ENCODE results near the gene DNAH7. TPM values are rescaled to one million over a fixed set of nuclear protein-coding genes. Genes with fewer than 3 reads are reported as not detected.

Gene DNAH7
- total RNA-seq, 2 experiments from 2014 or later, result 0.29 TPM; not detected in 1

- Mint-ChIP-seq H3K9me3 (peaks cover 29% of the 10 kb centered on the region), H3K4me1 (ENCODE audit: low read depth) (no peaks in the 10 kb centered on the region), H3K27me3 (ENCODE audit: low read depth) (no peaks in the 10 kb centered on the region), H3K27ac (no peak overlapping the region), H3K4me3 (no peak overlapping the region), H3K36me3 (ENCODE audit: low read depth) (no peaks in the 10 kb centered on the region)
- no peak for DNase-seq
- CTCF ChIA-PET, result no interaction called here
- intact Hi-C loops (cut with micrococcal nuclease), result no loop called here
Observed at GRCh38 chr2:195766691-195767090, 301.9 kb downstream of the DNAH7 start.

GRCh38 chr2:195763866-195764265 lies 304.8 kb downstream of the DNAH7 start:
- no peaks in the 10 kb centered on the region for H3K4me1 Mint-ChIP-seq (ENCODE audit: low read depth)
- intact Hi-C loops (cut with micrococcal nuclease), result no loop called here
- DNase-seq, result no peak
- no peaks in the 10 kb centered on the region for H3K27me3 Mint-ChIP-seq (ENCODE audit: low read depth)
- H3K9me3 Mint-ChIP-seq, result peaks cover 40% of the 10 kb centered on the region
- CTCF ChIA-PET, result no interaction called here
- H3K4me3 Mint-ChIP-seq, result no peak overlapping the region
- H3K36me3 Mint-ChIP-seq (ENCODE audit: low read depth), result no peaks in the 10 kb centered on the region
- no peak overlapping the region for H3K27ac Mint-ChIP-seq

- Mint-ChIP-seq H3K27ac (no peak overlapping the region), H3K36me3 (ENCODE audit: low read depth) (peaks cover 1% of the 10 kb centered on the region), H3K9me3 (peaks cover 32% of the 10 kb centered on the region), H3K4me3 (no peak overlapping the region), H3K4me1 (ENCODE audit: low read depth) (no peaks in the 10 kb centered on the region), H3K27me3 (ENCODE audit: low read depth) (no peaks in the 10 kb centered on the region)
- CTCF ChIA-PET, result no interaction called here
- DNase-seq, result no peak
- intact Hi-C loops (cut with micrococcal nuclease), result no loop called here
Observed at GRCh38 chr2:195759877-195760276, 308.8 kb downstream of the DNAH7 start.

- Mint-ChIP-seq H3K4me3 (no peak overlapping the region), H3K36me3 (ENCODE audit: low read depth) (peaks cover 1% of the 10 kb centered on the region), H3K27ac (no peak overlapping the region), H3K27me3 (ENCODE audit: low read depth) (no peaks in the 10 kb centered on the region), H3K4me1 (ENCODE audit: low read depth) (no peaks in the 10 kb centered on the region), H3K9me3 (peaks cover 25% of the 10 kb centered on the region)
- DNase-seq, result no peak
- intact Hi-C loops (cut with micrococcal nuclease), result no loop called here
- CTCF ChIA-PET, result no interaction called here
Observed at GRCh38 chr2:195758846-195759245, 309.8 kb downstream of the DNAH7 start.

GRCh38 chr2:195756218-195756942 lies 312.3 kb downstream of the DNAH7 start:
- intact Hi-C loops (cut with micrococcal nuclease), result no loop called here
- no peak for DNase-seq
- Mint-ChIP-seq H3K9me3 (peaks cover 12% of the 10 kb centered on the region), H3K36me3 (ENCODE audit: low read depth) (peaks cover 1% of the 10 kb centered on the region), H3K4me1 (ENCODE audit: low read depth) (no peaks in the 10 kb centered on the region), H3K4me3 (no peak overlapping the region), H3K27me3 (ENCODE audit: low read depth) (no peaks in the 10 kb centered on the region), H3K27ac (no peak overlapping the region)
- CTCF ChIA-PET, result interaction anchor here (0.7 kb wide), 1 partner anchor 91 kb away, joined by 3 read pairs; no protein-coding TSS in a partner anchor

- no peak overlapping the region for H3K27ac Mint-ChIP-seq
- H3K9me3 Mint-ChIP-seq, result peaks cover 2% of the 10 kb centered on the region
- H3K27me3 Mint-ChIP-seq (ENCODE audit: low read depth), result no peaks in the 10 kb centered on the region
- DNase-seq, result no peak
- H3K36me3 Mint-ChIP-seq (ENCODE audit: low read depth), result peaks cover 29% of the 10 kb centered on the region
- H3K4me3 Mint-ChIP-seq, result no peak overlapping the region
- CTCF ChIA-PET, result no interaction called here
- no peaks in the 10 kb centered on the region for H3K4me1 Mint-ChIP-seq (ENCODE audit: low read depth)
- intact Hi-C loops (cut with micrococcal nuclease), result no loop called here
Observed at GRCh38 chr2:195741191-195741590, 327.4 kb downstream of the DNAH7 start.

- Mint-ChIP-seq H3K36me3 (ENCODE audit: low read depth) (peaks cover 32% of the 10 kb centered on the region), H3K4me1 (ENCODE audit: low read depth) (no peaks in the 10 kb centered on the region), H3K4me3 (no peak overlapping the region), H3K9me3 (no peaks in the 10 kb centered on the region), H3K27ac (no peak overlapping the region), H3K27me3 (ENCODE audit: low read depth) (no peaks in the 10 kb centered on the region)
- CTCF ChIA-PET, result interaction anchor here (0.6 kb wide), 1 partner anchor 94 kb away, joined by 3 read pairs; no protein-coding TSS in a partner anchor
- intact Hi-C loops (cut with micrococcal nuclease), result no loop called here
- no peak for DNase-seq
Observed at GRCh38 chr2:195737511-195738325, 330.9 kb downstream of the DNAH7 start.

- no peak overlapping the region for H3K4me3 Mint-ChIP-seq
- no peak for DNase-seq
- no peak overlapping the region for H3K27ac Mint-ChIP-seq
- no peaks in the 10 kb centered on the region for H3K27me3 Mint-ChIP-seq (ENCODE audit: low read depth)
- CTCF ChIA-PET, result no interaction called here
- H3K9me3 Mint-ChIP-seq, result no peaks in the 10 kb centered on the region
- no peaks in the 10 kb centered on the region for H3K4me1 Mint-ChIP-seq (ENCODE audit: low read depth)
- peaks cover 48% of the 10 kb centered on the region for H3K36me3 Mint-ChIP-seq (ENCODE audit: low read depth)
- intact Hi-C loops (cut with micrococcal nuclease), result no loop called here
Observed at GRCh38 chr2:195735347-195735746, 333.3 kb downstream of the DNAH7 start.

- Mint-ChIP-seq H3K4me3 (no peak overlapping the region), H3K27me3 (ENCODE audit: low read depth) (no peaks in the 10 kb centered on the region), H3K9me3 (no peaks in the 10 kb centered on the region), H3K36me3 (ENCODE audit: low read depth) (peaks cover 48% of the 10 kb centered on the region), H3K4me1 (ENCODE audit: low read depth) (no peaks in the 10 kb centered on the region), H3K27ac (no peak overlapping the region)
- CTCF ChIA-PET, result no interaction called here
- no peak for DNase-seq
- intact Hi-C loops (cut with micrococcal nuclease), result no loop called here
Observed at GRCh38 chr2:195734931-195735330, 333.7 kb downstream of the DNAH7 start.

GRCh38 chr2:195734395-195734794 lies 334.2 kb downstream of the DNAH7 start:
- CTCF ChIA-PET, result no interaction called here

GRCh38 chr2:195733831-195734230 lies 334.8 kb downstream of the DNAH7 start:
- H3K4me3 Mint-ChIP-seq, result no peak overlapping the region
- H3K27ac Mint-ChIP-seq, result no peak overlapping the region
- H3K4me1 Mint-ChIP-seq (ENCODE audit: low read depth), result no peaks in the 10 kb centered on the region
- no peaks in the 10 kb centered on the region for H3K27me3 Mint-ChIP-seq (ENCODE audit: low read depth)
- CTCF ChIA-PET, result no interaction called here
- H3K36me3 Mint-ChIP-seq (ENCODE audit: low read depth), result peaks cover 44% of the 10 kb centered on the region
- intact Hi-C loops (cut with micrococcal nuclease), result no loop called here
- H3K9me3 Mint-ChIP-seq, result no peaks in the 10 kb centered on the region
- DNase-seq, result no peak

More at GRCh38 chr2:195734395-195734794, 334.2 kb downstream of the DNAH7 start:
- Mint-ChIP-seq H3K27me3 (ENCODE audit: low read depth) (no peaks in the 10 kb centered on the region), H3K4me3 (no peak overlapping the region), H3K27ac (no peak overlapping the region), H3K4me1 (ENCODE audit: low read depth) (no peaks in the 10 kb centered on the region), H3K36me3 (ENCODE audit: low read depth) (peaks cover 46% of the 10 kb centered on the region), H3K9me3 (no peaks in the 10 kb centered on the region)
- DNase-seq, result no peak
- intact Hi-C loops (cut with micrococcal nuclease), result no loop called here

- no peaks in the 10 kb centered on the region for H3K9me3 Mint-ChIP-seq
- intact Hi-C loops (cut with micrococcal nuclease), result no loop called here
- peaks cover 42% of the 10 kb centered on the region for H3K36me3 Mint-ChIP-seq (ENCODE audit: low read depth)
- no peaks in the 10 kb centered on the region for H3K4me1 Mint-ChIP-seq (ENCODE audit: low read depth)
- H3K27me3 Mint-ChIP-seq (ENCODE audit: low read depth), result no peaks in the 10 kb centered on the region
- CTCF ChIA-PET, result no interaction called here
- H3K4me3 Mint-ChIP-seq, result no peak overlapping the region
- no peak overlapping the region for H3K27ac Mint-ChIP-seq
- no peak for DNase-seq
Observed at GRCh38 chr2:195732574-195732973, 336.1 kb downstream of the DNAH7 start.

- Mint-ChIP-seq H3K27ac (no peak overlapping the region), H3K4me3 (no peak overlapping the region), H3K9me3 (no peaks in the 10 kb centered on the region), H3K27me3 (ENCODE audit: low read depth) (no peaks in the 10 kb centered on the region), H3K4me1 (ENCODE audit: low read depth) (no peaks in the 10 kb centered on the region), H3K36me3 (ENCODE audit: low read depth) (peaks cover 42% of the 10 kb centered on the region)
- DNase-seq, result no peak
- intact Hi-C loops (cut with micrococcal nuclease), result no loop called here
- CTCF ChIA-PET, result no interaction called here
Observed at GRCh38 chr2:195730912-195731311, 337.7 kb downstream of the DNAH7 start.

Data from activated naive CD4-positive, alpha-beta T cell treated with anti-CD3 and anti-CD28 coated beads for 36 hours (primary cell).